22Rv1 (cell line): ENCODE results near the gene TSEN34.
"Not testable (repeated sequence)": the region's sequence is repeated elsewhere in the genome, so short reads cannot be mapped to it uniquely, and the experiment has no call there.

Source experiments
- H3K27ac ChIP-seq: fragments of 450-650 bp; 2 replicates; pipeline ENCODE4 v1.5.1; 2017
- CTCF ChIP-seq: fragments of 450-650 bp; IDR thresholded peaks from 2 replicates; pipeline ENCODE4 v1.5.1; 2017; ENCODE audit warnings: mild to moderate bottlenecking
- ZFX ChIP-seq: fragments of 450-650 bp; IDR thresholded peaks from 2 replicates; pipeline ENCODE4 v1.6.1; 2017; ENCODE audit warnings: antibody characterized with exemption, borderline replicate concordance

The TSEN34 gene

GRCh38 chr19:54189735-54190502 lies 1.2 kb upstream of the TSEN34 start:
- peak overlapping the region; percentile 96 for H3K27ac ChIP-seq
- TF ChIP-seq CTCF (no peak), ZFX (no peak)

- H3K27ac ChIP-seq: peak overlapping the region; percentile 96
- no peak for TF ChIP-seq CTCF
- no peak for TF ChIP-seq ZFX
Measured at GRCh38 chr19:54190503-54191010, 551 bp upstream of the TSEN34 start.

DNA sequence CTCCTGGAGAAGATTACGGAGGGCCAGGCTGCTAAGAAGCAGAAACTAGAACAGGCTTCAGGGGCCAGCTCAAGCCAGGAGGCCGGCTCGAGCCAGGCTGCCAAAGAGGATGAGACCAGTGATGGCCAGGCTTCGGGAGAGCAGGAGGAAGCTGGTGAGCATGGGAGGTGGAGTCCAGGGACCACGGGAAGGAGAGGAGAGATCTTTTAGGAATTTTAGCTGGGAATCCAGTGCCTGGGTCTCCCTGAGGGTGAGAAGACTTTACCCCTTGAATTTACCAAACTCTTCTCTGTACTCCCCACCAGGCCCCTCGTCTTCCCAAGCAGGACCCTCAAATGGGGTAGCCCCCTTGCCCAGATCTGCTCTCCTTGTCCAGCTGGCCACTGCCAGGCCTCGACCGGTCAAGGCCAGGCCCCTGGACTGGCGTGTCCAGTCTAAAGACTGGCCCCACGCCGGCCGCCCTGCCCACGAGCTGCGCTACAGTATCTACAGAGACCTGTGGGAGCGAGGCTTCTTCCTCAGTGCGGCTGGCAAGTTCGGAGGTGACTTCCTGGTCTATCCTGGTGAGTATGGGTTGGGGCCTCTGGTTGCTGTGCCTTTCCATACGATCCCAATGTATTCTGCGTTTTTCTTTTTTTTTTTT lies 824 bp downstream of the TSEN34 start:
- no peak for TF ChIP-seq CTCF
- TF ChIP-seq ZFX: no peak
- H3K27ac ChIP-seq: peak overlapping the region; percentile 96

- TF ChIP-seq CTCF (no peak), ZFX (no peak)
Measured at GRCh38 chr19:54193011-54193410, 1.9 kb downstream of the TSEN34 start.

DNA sequence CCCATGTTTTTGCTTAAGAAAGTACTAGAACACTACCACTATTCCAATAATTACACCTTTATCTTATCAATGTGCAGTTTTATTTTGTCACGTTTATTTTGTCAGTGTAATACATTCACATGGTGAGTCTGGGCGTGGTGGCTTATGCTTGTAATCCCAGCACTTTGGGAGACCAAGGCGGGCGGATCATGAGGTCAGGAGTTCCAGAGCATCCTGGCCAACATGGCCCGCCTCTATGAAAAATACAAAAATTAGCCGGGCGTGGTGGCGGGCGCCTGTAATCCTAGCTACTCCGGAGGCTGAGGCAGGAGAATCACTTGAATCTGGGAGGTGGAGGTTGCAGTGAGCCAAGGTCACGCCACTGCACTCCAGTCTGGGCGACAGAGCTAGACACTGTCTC lies 3.4 kb downstream of the TSEN34 start:
- not testable (repeated sequence) for H3K27ac ChIP-seq

More at GRCh38 chr19:54193011-54193410, 1.9 kb downstream of the TSEN34 start:
- H3K27ac ChIP-seq: no peak overlapping the region

DNA sequence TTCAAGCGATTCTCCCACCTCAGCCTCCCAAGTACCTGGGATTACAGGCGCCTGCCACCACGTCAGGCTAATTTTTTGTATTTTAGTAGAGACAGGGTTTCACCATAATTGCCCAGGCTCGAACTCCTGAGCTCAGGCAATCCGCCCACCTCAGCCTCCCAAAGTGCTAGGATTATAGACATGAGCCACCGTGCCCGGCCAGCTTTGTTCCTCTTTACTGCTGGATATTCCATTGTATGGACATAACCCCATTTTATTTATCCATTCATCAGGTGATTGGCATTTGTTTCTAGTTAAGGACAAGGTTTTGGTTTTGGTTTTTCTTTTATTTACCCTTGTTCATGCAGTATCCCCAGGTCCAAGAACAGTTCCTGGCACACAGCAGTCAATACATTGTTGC lies 5.4 kb downstream of the TSEN34 start:
- TF ChIP-seq CTCF: no peak
- TF ChIP-seq ZFX: no peak
- H3K27ac ChIP-seq: no peak overlapping the region

DNA sequence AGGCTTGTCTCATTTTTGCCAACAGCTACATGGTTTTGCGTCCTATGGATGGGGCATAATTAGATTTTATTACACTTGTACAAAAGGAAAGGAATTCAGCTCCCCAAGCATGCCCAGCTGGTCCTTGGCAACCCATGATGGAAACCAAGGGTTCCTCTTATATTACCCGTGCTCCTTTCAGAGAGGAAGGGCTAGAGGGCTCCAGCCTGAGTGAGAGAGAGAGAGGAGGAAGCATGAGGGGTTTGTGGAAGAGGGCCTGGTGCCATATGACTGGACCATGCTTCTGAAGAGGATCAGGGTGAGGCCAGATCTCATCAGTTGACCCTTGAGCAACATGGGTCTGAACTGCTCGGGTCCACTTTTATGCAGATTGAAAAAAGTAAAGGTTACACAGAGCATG lies 6.0 kb downstream of the TSEN34 start:
- no peak for TF ChIP-seq CTCF
- no peak for TF ChIP-seq ZFX
- H3K27ac ChIP-seq: no peak overlapping the region
